OCI-LY1 (cell line): ENCODE measurements around the gene PCK2.
A peak's percentile ranks its signal among the peaks of the same experiment; 100 is the strongest.

Experiments
- H2AFZ ChIP-seq: fragments of 200-600 bp; sonication (generic), shearing (Covaris generic); 2 replicates; pipeline ENCODE4 v1.6.0; 2014; ENCODE audit warnings: antibody characterized with exemption, mild to moderate bottlenecking, low read length
- H3F3A ChIP-seq: fragments of 200-600 bp; sonication (generic), shearing (Covaris generic); 2 replicates; pipeline ENCODE4 v1.6.0; 2014; ENCODE audit warnings: mild to moderate bottlenecking, antibody characterized with exemption, low read length, moderate library complexity; ENCODE audit not compliant: insufficient read depth
- H3K27ac ChIP-seq: fragments of 200-600 bp; sonication (generic); 2 replicates; pipeline ENCODE4 v1.5.1; 2014; ENCODE audit warnings: low read length, mixed run types, mild to moderate bottlenecking, low read depth; ENCODE audit not compliant: poor library complexity, severe bottlenecking
- H3K27me3 ChIP-seq: fragments of 200-600 bp; sonication (generic); 2 replicates; pipeline ENCODE4 v1.6.0; 2014; ENCODE audit warnings: antibody characterized with exemption, mild to moderate bottlenecking, low read length, moderate library complexity; ENCODE audit not compliant: insufficient read depth
- H3K36me3 ChIP-seq: fragments of 200-600 bp; sonication (generic); 2 replicates; pipeline ENCODE4 v1.6.1; 2014; ENCODE audit warnings: mild to moderate bottlenecking, antibody characterized with exemption, low read length, moderate library complexity, mixed read lengths; ENCODE audit not compliant: insufficient read depth
- H3K4me1 ChIP-seq: fragments of 200-600 bp; sonication (generic); 2 replicates; pipeline ENCODE4 v1.5.1; 2014; ENCODE audit warnings: mild to moderate bottlenecking, low read length, moderate library complexity; ENCODE audit not compliant: insufficient read depth, severe bottlenecking
- H3K4me2 ChIP-seq: fragments of 200-600 bp; sonication (generic), shearing (Covaris generic); 2 replicates; pipeline ENCODE4 v1.6.1; 2014; ENCODE audit warnings: low read length
- H3K4me3 ChIP-seq: fragments of 200-600 bp; sonication (generic); 2 replicates; pipeline ENCODE4 v1.5.1; 2014; ENCODE audit warnings: low read length, low read depth, mild to moderate bottlenecking, mixed read lengths; ENCODE audit not compliant: poor library complexity, severe bottlenecking
- H3K79me2 ChIP-seq: fragments of 200-600 bp; shearing (Covaris generic); 2 replicates; pipeline ENCODE4 v1.6.1; 2016; ENCODE audit warnings: mixed run types, low read length, mixed read lengths; ENCODE audit not compliant: insufficient read depth
- H3K9ac ChIP-seq: fragments of 200-600 bp; sonication (generic), shearing (Covaris generic); 2 replicates; pipeline ENCODE4 v1.6.1; 2014; ENCODE audit warnings: mild to moderate bottlenecking, low read length, mixed read lengths
- H3K9me2 ChIP-seq: fragments of 200-600 bp; sonication (generic), shearing (Covaris generic); 2 replicates; pipeline ENCODE4 v1.6.1; 2014; ENCODE audit warnings: low read depth, mild to moderate bottlenecking, low read length, mixed read lengths
- H3K9me3 ChIP-seq: fragments of 200-600 bp; shearing (Covaris generic); 2 replicates; pipeline ENCODE4 v1.6.1; 2014; ENCODE audit warnings: low read length, mixed read lengths
- H4K20me1 ChIP-seq: fragments of 200-600 bp; sonication (generic), shearing (Covaris generic); 2 replicates; pipeline ENCODE4 v1.6.0; 2016; ENCODE audit warnings: mild to moderate bottlenecking, low read length; ENCODE audit not compliant: insufficient read depth
- CTCF ChIP-seq: fragments of 200-600 bp; sonication (generic), shearing (Covaris generic); IDR thresholded peaks from 2 replicates; pipeline ENCODE4 v1.5.1; 2017; ENCODE audit warnings: mild to moderate bottlenecking, antibody characterized with exemption, low read length, moderate library complexity, mixed read lengths
- EZH2 ChIP-seq: fragments of 200-600 bp; sonication (generic), shearing (Covaris generic); IDR thresholded peaks from 2 replicates; pipeline ENCODE4 v1.8.0; 2017; ENCODE audit warnings: borderline replicate concordance, mixed run types, mild to moderate bottlenecking, antibody characterized with exemption, low read length, moderate library complexity, mixed read lengths

Gene PCK2

GRCh38 chr14:24051789-24052655, 42.1 kb upstream of the PCK2 start, which contains the start of gene CARMIL3:
TSS of gene CARMIL3 (plus strand) at chr14:24052009. CDS start at chr14:24052154, 145 bp downstream.
- Histone ChIP-seq H3K27me3 (peaks cover 4% of the 10 kb centered on the region; the same call in 1 of the 2 replicates), H3K4me3 (peak within 1 kb of the TSS; percentile 76), H3K36me3 (no peaks in the 10 kb centered on the region), H3K27ac (no peak within 1 kb of the TSS), H2AFZ (peak within 1 kb of the TSS; percentile 97), H3K9me3 (no peaks in the 10 kb centered on the region), H3K79me2 (no peaks in the 10 kb centered on the region), H4K20me1 (no peaks in the 10 kb centered on the region), H3F3A (no peaks in the 10 kb centered on the region), H3K4me1 (peaks cover 16% of the 10 kb centered on the region), H3K9ac (peak within 1 kb of the TSS; percentile 89), H3K4me2 (peak within 1 kb of the TSS; percentile 98), H3K9me2 (no peaks in the 10 kb centered on the region)
- no peak for TF ChIP-seq CTCF
- no peak for TF ChIP-seq EZH2

GRCh38 chr14:24052656-24053547, 41.2 kb upstream of the PCK2 start:
- no peaks in the 10 kb centered on the region for H3K9me2 ChIP-seq
- peak overlapping the region; percentile 98 for H3K4me2 ChIP-seq
- no peaks in the 10 kb centered on the region for H4K20me1 ChIP-seq
- no peak overlapping the region for H2AFZ ChIP-seq
- no peaks in the 10 kb centered on the region for H3K36me3 ChIP-seq
- no peak overlapping the region for H3K9ac ChIP-seq
- no peak overlapping the region for H3K27ac ChIP-seq
- no peaks in the 10 kb centered on the region for H3F3A ChIP-seq
- peak overlapping the region; percentile 76 for H3K4me3 ChIP-seq
- no peak for TF ChIP-seq CTCF
- TF ChIP-seq EZH2: no peak
- H3K9me3 ChIP-seq: no peaks in the 10 kb centered on the region
- H3K79me2 ChIP-seq: no peaks in the 10 kb centered on the region
- H3K27me3 ChIP-seq: peaks cover 4% of the 10 kb centered on the region; the same call in 1 of the 2 replicates
- H3K4me1 ChIP-seq: peaks cover 16% of the 10 kb centered on the region

GRCh38 chr14:24053548-24054323, 40.4 kb upstream of the PCK2 start:
- Histone ChIP-seq H3F3A (no peaks in the 10 kb centered on the region), H3K4me1 (peaks cover 16% of the 10 kb centered on the region), H3K9me2 (no peaks in the 10 kb centered on the region), H3K36me3 (no peaks in the 10 kb centered on the region), H3K9me3 (no peaks in the 10 kb centered on the region), H4K20me1 (no peaks in the 10 kb centered on the region), H3K27me3 (peaks cover 4% of the 10 kb centered on the region; the same call in 1 of the 2 replicates), H2AFZ (no peak overlapping the region), H3K9ac (no peak overlapping the region), H3K4me2 (no peak overlapping the region), H3K27ac (no peak overlapping the region), H3K4me3 (no peak overlapping the region), H3K79me2 (no peaks in the 10 kb centered on the region)
- TF ChIP-seq CTCF (no peak), EZH2 (no peak)
